LNCaP clone FGC (cell line): ENCODE data around the gene SNX30.

Source experiments
- DNase-seq: peaks from one replicate; pipeline ENCODE4 v3.0.0-alpha.2; 2011; ENCODE audit warnings: low read depth
- H3K4me3 ChIP-seq: 2 replicates; pipeline ENCODE4 v1.5.1; 2011; ENCODE audit warnings: mild to moderate bottlenecking, low read depth, low read length, control low read depth
- TF ChIP-seq, protein P1 (sequence below): IDR thresholded peaks from 2 replicates; pipeline ENCODE4 v1.5.1; 2012; ENCODE audit warnings: mild to moderate bottlenecking; ENCODE audit not compliant: control insufficient read depth, insufficient read depth; ENCODE audit errors: extremely low read depth

SNX30 gene

GRCh38 chr9:112833081-112833480 lies 82.5 kb downstream of the SNX30 start:
- TF ChIP-seq, protein P1, sequence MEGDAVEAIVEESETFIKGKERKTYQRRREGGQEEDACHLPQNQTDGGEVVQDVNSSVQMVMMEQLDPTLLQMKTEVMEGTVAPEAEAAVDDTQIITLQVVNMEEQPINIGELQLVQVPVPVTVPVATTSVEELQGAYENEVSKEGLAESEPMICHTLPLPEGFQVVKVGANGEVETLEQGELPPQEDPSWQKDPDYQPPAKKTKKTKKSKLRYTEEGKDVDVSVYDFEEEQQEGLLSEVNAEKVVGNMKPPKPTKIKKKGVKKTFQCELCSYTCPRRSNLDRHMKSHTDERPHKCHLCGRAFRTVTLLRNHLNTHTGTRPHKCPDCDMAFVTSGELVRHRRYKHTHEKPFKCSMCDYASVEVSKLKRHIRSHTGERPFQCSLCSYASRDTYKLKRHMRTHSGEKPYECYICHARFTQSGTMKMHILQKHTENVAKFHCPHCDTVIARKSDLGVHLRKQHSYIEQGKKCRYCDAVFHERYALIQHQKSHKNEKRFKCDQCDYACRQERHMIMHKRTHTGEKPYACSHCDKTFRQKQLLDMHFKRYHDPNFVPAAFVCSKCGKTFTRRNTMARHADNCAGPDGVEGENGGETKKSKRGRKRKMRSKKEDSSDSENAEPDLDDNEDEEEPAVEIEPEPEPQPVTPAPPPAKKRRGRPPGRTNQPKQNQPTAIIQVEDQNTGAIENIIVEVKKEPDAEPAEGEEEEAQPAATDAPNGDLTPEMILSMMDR = no peak
- H3K4me3 ChIP-seq = no peak overlapping the region
- DNase-seq = no peak

- TF ChIP-seq, protein P1 = no peak
- DNase-seq = no peak
- no peak overlapping the region for H3K4me3 ChIP-seq
Observed at GRCh38 chr9:112836394-112836793, 85.8 kb downstream of the SNX30 start.

- TF ChIP-seq, protein P1 = no peak
- no peak for DNase-seq
Observed at GRCh38 chr9:112838342-112838741, 87.8 kb downstream of the SNX30 start.

GRCh38 chr9:112839331-112839730 lies 88.8 kb downstream of the SNX30 start:
- DNase-seq = no peak
- TF ChIP-seq, protein P1 = no peak
- H3K4me3 ChIP-seq = no peak overlapping the region

More at GRCh38 chr9:112838342-112838741, 87.8 kb downstream of the SNX30 start:
- no peak overlapping the region for H3K4me3 ChIP-seq

DNA sequence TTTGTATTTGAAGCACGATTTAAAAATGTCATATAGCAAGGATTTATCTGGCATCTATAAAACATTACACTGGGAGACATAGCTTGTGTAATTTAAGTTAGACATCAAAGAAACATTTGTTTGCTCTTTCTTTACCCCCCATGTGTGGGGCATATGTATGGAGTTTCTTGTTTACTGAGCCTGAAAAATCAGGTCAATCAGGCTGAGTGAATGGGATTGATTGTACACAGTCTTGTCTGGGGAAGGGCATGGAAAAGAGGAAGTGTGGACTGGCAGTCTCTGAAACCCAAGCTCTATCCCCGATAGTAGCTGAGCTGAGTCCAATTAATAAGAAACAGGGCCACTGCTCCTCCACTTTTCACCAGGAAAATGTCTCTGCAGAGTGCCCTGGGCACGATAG lies 90.7 kb downstream of the SNX30 start:
- no peak overlapping the region for H3K4me3 ChIP-seq

GRCh38 chr9:112842555-112842954 lies 92.0 kb downstream of the SNX30 start:
- no peak overlapping the region for H3K4me3 ChIP-seq
- DNase-seq = no peak
- TF ChIP-seq, protein P1 = no peak

More for the DNA sequence above, 90.7 kb downstream of the SNX30 start:
- TF ChIP-seq, protein P1 = no peak
- DNase-seq = no peak

DNA sequence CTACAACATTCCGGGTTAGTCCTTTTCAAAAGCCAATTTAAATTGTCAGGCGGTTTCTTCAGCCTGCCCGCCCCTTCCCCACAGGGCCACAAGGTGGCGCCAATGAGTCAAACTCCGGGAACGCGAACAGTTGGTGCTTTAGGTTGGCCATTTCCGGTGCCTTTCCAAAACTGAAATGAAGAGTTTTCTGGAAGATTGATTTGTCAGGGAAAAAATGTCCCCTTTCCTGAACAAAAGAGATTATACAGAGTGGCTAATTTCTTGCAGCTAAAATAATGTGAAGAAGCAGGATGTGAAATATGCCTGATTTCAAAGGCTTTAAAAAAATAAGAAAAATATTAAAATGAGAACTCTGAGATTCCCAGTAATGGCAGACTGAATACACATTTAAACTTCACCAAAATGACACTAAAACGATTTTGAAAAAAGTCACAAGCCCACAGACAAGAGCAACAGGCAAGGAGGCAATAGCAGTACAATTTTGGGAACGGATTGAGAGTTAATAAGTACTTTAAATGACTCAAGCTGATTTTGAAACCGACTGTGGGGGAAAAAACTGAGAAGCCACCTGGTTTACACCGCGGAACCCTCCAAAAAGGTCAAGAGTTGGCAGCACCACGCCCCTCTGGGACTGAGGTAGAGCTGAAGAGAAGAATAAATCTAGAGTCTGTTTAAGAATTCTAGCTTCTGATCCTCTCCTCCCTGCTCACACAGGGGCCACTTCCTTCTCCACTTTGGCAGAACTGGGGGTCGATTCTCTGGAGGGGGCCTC lies 94.4 kb downstream of the SNX30 start:
- no peak overlapping the region for H3K4me3 ChIP-seq
- TF ChIP-seq, protein P1 = peak; percentile 94
- no peak for DNase-seq
